ENCODE data around the gene OSBPL5.

GRCh38 chr11:3207526-3208189, 42.5 kb upstream of the OSBPL5 start:
- TF ChIP-seq POLR2A (IDR thresholded peaks at IDR 0.05) (no peak), CTCF (IDR thresholded peaks at IDR 0.05 in 4 of 5, conservative IDR thresholded peaks at IDR 0.05 in 1 of 5) (no peak)

All from gastrocnemius medialis (tissue), 4 donors.